Measurements from ENCODE around the gene TMEM163. TPM values are rescaled to one million over a fixed set of nuclear protein-coding genes. Genes with fewer than 3 reads are reported as not detected.

TMEM163 gene
- total RNA-seq, 4 donors from 2014 or later: 0.42 to 1.3 (median 1.1) TPM

DNA sequence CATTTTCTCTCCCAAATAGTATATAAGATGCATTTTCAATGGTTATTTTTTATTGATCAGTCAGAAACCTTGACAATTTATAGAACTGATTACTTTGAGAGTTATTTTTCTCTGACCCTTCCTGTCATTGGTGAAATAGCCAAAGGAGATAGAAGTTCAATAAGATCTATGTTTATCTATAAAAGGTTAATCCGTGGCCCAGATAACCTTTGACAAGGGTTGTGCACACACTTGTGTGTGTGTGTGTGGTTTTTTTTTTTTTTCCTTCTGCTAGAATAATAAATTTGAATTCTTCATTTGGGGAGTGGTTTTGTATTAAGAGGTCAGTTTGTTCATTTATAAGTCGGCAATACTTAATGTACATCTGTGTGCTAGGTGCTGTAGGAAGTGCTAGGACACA lies 304.9 kb downstream of the TMEM163 start:
- Histone ChIP-seq H3K9me3 (no peaks in the 10 kb centered on the region), H3K4me3 (no peak overlapping the region), H3K27me3 (no peaks in the 10 kb centered on the region), H3K27ac (replicated peaks in 1 of 4) (no peak overlapping the region), H3K4me1 (peaks cover 19 to 30% (median 23%) of the 10 kb centered on the region in 4 donors), H3K36me3 (peaks cover 0 to 10% (median 0%) of the 10 kb centered on the region in 4 donors)
- no peak for DNase-seq (ENCODE audit: extremely low spot score)
- TF ChIP-seq POLR2AphosphoS5 (IDR thresholded peaks at IDR 0.05): no peak
- no peak for TF ChIP-seq POLR2A (IDR thresholded peaks at IDR 0.05; ENCODE audit: low read depth)
- TF ChIP-seq EP300 (IDR thresholded peaks at IDR 0.05): no peak
- no peak for TF ChIP-seq CTCF (IDR thresholded peaks at IDR 0.05)
- intact Hi-C loops (cut with DNase I): loop anchor here (2.0 to 5.0 kb wide), 4 partner anchors 37 to 527 kb away; no protein-coding TSS in a partner anchor
- 92% methylated on average over 2 of the region's 2 CpGs for WGBS

GRCh38 chr2:134413430-134413829 lies 305.4 kb downstream of the TMEM163 start:
- H3K27ac ChIP-seq (replicated peaks in 1 of 4): no peak overlapping the region
- DNase-seq (ENCODE audit: extremely low spot score): no peak
- peaks cover 19 to 33% (median 28%) of the 10 kb centered on the region in 4 donors for H3K4me1 ChIP-seq
- H3K27me3 ChIP-seq: no peaks in the 10 kb centered on the region
- TF ChIP-seq CTCF (IDR thresholded peaks at IDR 0.05) (no peak), POLR2AphosphoS5 (IDR thresholded peaks at IDR 0.05) (no peak), POLR2A (IDR thresholded peaks at IDR 0.05; ENCODE audit: low read depth) (no peak), EP300 (IDR thresholded peaks at IDR 0.05) (no peak)
- WGBS: 50% methylated on average over 1 of the region's 1 CpG
- H3K36me3 ChIP-seq: peaks cover 0 to 10% (median 0%) of the 10 kb centered on the region in 4 donors
- H3K4me3 ChIP-seq: no peak overlapping the region
- H3K9me3 ChIP-seq: no peaks in the 10 kb centered on the region
- intact Hi-C loops (cut with DNase I): loop anchor here (2.0 to 5.0 kb wide), 4 partner anchors 36 to 526 kb away; no protein-coding TSS in a partner anchor

DNA sequence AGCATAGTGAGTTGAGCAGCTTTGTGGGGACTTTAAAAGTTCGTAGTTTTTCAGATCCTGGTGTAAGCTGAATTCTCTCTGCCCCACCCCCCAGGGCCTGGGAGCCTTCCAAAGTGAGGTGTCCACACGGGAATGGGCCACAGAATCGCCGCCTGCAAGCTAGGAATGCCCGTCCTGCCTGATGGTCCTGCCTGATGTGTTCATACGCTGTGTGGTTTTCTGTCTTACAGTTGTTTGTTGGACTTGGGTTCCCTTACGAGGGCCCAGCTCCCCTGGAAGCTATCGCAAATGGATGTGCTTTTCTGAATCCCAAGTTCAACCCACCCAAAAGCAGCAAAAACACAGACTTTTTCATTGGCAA lies 306.2 kb downstream of the TMEM163 start:
- Histone ChIP-seq H3K4me1 (peaks cover 19 to 42% (median 31%) of the 10 kb centered on the region in 4 donors), H3K27ac (replicated peaks in 1 of 4) (no peak overlapping the region), H3K4me3 (no peak overlapping the region), H3K27me3 (no peaks in the 10 kb centered on the region), H3K36me3 (peaks cover 0 to 10% (median 0%) of the 10 kb centered on the region in 4 donors), H3K9me3 (no peaks in the 10 kb centered on the region)
- no peak for DNase-seq (ENCODE audit: extremely low spot score)
- 95% methylated on average over 8 of the region's 8 CpGs for WGBS
- intact Hi-C loops (cut with DNase I): loop anchor here (2.0 to 5.0 kb wide), 4 partner anchors 35 to 525 kb away; no protein-coding TSS in a partner anchor
- TF ChIP-seq EP300 (IDR thresholded peaks at IDR 0.05) (no peak), CTCF (IDR thresholded peaks at IDR 0.05) (no peak), POLR2AphosphoS5 (IDR thresholded peaks at IDR 0.05) (no peak), POLR2A (IDR thresholded peaks at IDR 0.05; ENCODE audit: low read depth) (no peak)

GRCh38 chr2:134411828-134412638 lies 306.8 kb downstream of the TMEM163 start:
- H3K4me3 ChIP-seq: no peak overlapping the region
- TF ChIP-seq POLR2AphosphoS5 (IDR thresholded peaks at IDR 0.05) (peak in 1 of 2 donors; percentile 52), CTCF (IDR thresholded peaks at IDR 0.05) (peak; percentile 60 to 73 (median 61)), EP300 (IDR thresholded peaks at IDR 0.05) (no peak), POLR2A (IDR thresholded peaks at IDR 0.05; ENCODE audit: low read depth) (no peak)
- intact Hi-C loops (cut with DNase I): loop anchor here (2.0 to 5.0 kb wide), 4 partner anchors 35 to 525 kb away; no protein-coding TSS in a partner anchor
- no peaks in the 10 kb centered on the region for H3K27me3 ChIP-seq
- peaks cover 19 to 42% (median 31%) of the 10 kb centered on the region in 4 donors for H3K4me1 ChIP-seq
- H3K27ac ChIP-seq (replicated peaks in 1 of 4): no peak overlapping the region
- 47% methylated on average over 8 of the region's 8 CpGs for WGBS
- H3K36me3 ChIP-seq: peaks cover 0 to 10% (median 0%) of the 10 kb centered on the region in 4 donors
- peak; percentile 93 for DNase-seq (ENCODE audit: extremely low spot score)
- H3K9me3 ChIP-seq: no peaks in the 10 kb centered on the region

All from esophagus muscularis mucosa (tissue), 4 donors.